GM12865 (cell line): Measurements from ENCODE around the gene DGCR8.

Source experiments
- DNase-seq: peaks from one replicate; pipeline ENCODE4 v3.0.0; 2010; ENCODE audit warnings: low read depth
- H3K4me3 ChIP-seq: 2 replicates; pipeline ENCODE4 v1.5.1; 2011; ENCODE audit warnings: mild to moderate bottlenecking, low read depth, low read length, control low read depth
- CTCF ChIP-seq: IDR thresholded peaks from 2 replicates; pipeline ENCODE4 v1.5.1; 2011; ENCODE audit warnings: low read length, control low read depth, low read depth, inconsistent platforms; ENCODE audit not compliant: insufficient read depth; ENCODE audit errors: missing control alignments

DGCR8 gene

GRCh38 chr22:20069331-20070042 is 10.6 kb upstream of the DGCR8 start:
- DNase-seq, result no peak
- H3K4me3 ChIP-seq, result no peak overlapping the region
- no peak for TF ChIP-seq CTCF

- H3K4me3 ChIP-seq, result no peak overlapping the region
- TF ChIP-seq CTCF, result no peak
- DNase-seq, result no peak
Measured at GRCh38 chr22:20071524-20071972, 8.5 kb upstream of the DGCR8 start.

GRCh38 chr22:20076627-20077172 is 3.3 kb upstream of the DGCR8 start:
- H3K4me3 ChIP-seq, result no peak overlapping the region
- TF ChIP-seq CTCF, result no peak
- no peak for DNase-seq

- DNase-seq, result peak; percentile 74
- H3K4me3 ChIP-seq, result peak overlapping the region; percentile 82
- no peak for TF ChIP-seq CTCF
Measured at GRCh38 chr22:20080445-20080775, 369 bp downstream of the DGCR8 start.

GRCh38 chr22:20080776-20081654 is 974 bp downstream of the DGCR8 start:
- H3K4me3 ChIP-seq, result peak overlapping the region; percentile 82
- TF ChIP-seq CTCF, result no peak
- DNase-seq, result peak; percentile 32

- H3K4me3 ChIP-seq, result no peak overlapping the region
- DNase-seq, result no peak
- TF ChIP-seq CTCF, result no peak
Measured at GRCh38 chr22:20083157-20083890, 3.3 kb downstream of the DGCR8 start.
